GM12878 (cell line): Measurements from ENCODE around the gene ENTREP3.

ENCODE experiments used
- ZNF274 ChIP-seq: IDR thresholded peaks from one replicate; pipeline ENCODE4 v1.8.0; 2011; ENCODE audit not compliant: insufficient read length, insufficient read depth
- TF ChIP-seq, protein P1 (sequence below), 3 experiments: IDR thresholded peaks in 2 of 3; conservative IDR thresholded peaks in 1 of 3; 2 replicates each; pipeline ENCODE4 v1.5.1; 2011; ENCODE audit warnings: low read depth in 3 of 3, low read length in 3 of 3, mild to moderate bottlenecking in 3 of 3, control low read depth in 2 of 3, moderate library complexity in 2 of 3, inconsistent platforms in 1 of 3, mixed read lengths in 1 of 3; ENCODE audit not compliant: control insufficient read depth in 2 of 3, insufficient read depth in 1 of 3; ENCODE audit errors: extremely low read depth in 1 of 3

DNA sequence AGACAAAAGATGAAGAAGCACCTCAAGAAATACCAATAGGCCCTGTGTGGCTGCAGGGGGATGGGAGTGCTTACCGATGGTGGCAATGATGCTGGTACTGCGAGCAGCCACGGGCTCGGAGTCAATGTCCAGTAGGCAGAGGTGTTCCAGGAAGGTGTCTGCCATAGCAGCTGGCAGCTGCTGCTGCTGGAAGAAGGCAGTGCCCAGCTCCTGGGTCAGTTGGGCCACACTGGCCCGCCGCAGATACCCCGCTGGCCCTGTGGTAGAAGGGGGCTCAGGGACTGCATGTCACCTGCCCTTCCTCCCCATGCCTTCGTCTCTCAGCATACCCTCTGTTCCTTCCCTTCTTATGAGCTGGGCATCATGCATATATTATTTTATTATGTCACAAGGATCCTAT, 44.7 kb upstream of the ENTREP3 start:
- TF ChIP-seq, protein P1, sequence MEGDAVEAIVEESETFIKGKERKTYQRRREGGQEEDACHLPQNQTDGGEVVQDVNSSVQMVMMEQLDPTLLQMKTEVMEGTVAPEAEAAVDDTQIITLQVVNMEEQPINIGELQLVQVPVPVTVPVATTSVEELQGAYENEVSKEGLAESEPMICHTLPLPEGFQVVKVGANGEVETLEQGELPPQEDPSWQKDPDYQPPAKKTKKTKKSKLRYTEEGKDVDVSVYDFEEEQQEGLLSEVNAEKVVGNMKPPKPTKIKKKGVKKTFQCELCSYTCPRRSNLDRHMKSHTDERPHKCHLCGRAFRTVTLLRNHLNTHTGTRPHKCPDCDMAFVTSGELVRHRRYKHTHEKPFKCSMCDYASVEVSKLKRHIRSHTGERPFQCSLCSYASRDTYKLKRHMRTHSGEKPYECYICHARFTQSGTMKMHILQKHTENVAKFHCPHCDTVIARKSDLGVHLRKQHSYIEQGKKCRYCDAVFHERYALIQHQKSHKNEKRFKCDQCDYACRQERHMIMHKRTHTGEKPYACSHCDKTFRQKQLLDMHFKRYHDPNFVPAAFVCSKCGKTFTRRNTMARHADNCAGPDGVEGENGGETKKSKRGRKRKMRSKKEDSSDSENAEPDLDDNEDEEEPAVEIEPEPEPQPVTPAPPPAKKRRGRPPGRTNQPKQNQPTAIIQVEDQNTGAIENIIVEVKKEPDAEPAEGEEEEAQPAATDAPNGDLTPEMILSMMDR (IDR thresholded peaks at IDR 0.05 in 2 of 3, conservative IDR thresholded peaks at IDR 0.05 in 1 of 3; ENCODE audit: control insufficient read depth in 2 of 3, extremely low read depth in 1 of 3, insufficient read depth in 1 of 3, low read depth in 3 of 3, low read length in 3 of 3), result no peak
- TF ChIP-seq ZNF274, result no peak
